ENCODE data around the gene PITPNB.

The PITPNB gene

DNA sequence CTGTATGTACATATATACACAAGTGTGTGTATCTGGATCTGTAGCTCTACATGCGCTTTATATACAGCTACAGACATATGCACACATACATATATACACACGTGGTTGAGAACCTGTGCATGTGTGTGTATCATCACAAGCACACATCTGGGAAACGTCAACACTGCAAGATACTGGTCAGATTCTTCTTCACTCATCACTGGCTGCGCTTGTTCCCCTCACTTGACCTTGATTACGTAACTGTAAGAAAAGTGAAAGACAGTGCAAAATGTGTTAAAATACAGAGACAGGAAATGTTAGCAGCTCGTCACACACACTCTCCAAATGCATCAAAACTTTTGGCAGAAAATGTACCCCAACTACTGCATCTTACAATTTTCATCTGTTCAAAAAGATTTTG, 65.6 kb downstream of the PITPNB start:
- no peak for DNase-seq

- no peak for DNase-seq
Observed at GRCh38 chr22:27851974-27852746, 66.9 kb downstream of the PITPNB start.

DNA sequence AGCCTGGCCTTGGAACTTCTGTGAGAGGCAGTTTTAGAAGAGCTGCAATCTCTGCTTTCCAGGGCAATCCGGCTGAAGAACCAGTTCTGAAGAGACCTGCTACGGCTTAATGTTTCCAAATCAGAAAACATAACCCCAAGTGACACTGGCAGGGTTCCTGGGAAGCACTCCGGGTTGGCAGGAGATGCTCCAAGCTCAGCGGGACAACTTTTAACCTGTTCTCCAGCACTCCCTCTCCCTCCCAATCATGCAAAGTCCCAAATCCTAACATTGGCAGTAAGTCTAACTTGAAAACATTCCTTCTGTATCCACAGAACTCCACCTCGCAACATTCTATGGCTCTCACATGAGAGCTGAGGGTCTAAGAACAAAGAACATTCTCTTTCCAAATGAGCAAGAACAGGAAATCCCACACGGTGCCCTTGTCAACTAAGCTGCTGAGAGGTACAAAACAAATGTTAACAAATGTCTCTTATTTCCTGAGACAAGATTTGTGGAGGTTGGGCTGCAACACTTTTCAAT, 69.0 kb downstream of the PITPNB start:
- no peak for DNase-seq

DNA sequence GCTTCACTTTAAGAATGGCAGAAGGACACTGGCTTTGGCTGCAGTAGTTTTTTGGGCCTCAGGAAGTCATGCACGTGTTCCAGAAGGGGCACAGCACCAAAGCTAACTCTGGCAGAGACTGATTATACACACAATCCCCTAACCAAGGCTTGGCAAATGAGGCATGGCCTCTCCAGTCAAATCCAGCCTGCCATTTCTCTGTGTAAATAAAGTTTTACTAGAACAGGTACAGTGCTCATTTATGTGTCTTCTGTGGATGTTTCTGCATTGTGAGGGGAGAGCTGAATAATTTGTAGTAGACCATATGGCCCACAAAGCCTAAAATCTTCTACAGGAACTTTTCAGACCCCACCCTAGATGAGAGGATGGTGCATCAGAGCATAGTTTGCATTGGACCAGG, 71.1 kb downstream of the PITPNB start:
- no peak for DNase-seq

GRCh38 chr22:27846910-27847309, 72.1 kb downstream of the PITPNB start:
- DNase-seq: no peak

- no peak for DNase-seq
Observed at GRCh38 chr22:27846248-27846757, 72.8 kb downstream of the PITPNB start.

GRCh38 chr22:27845644-27846043, 73.4 kb downstream of the PITPNB start:
- DNase-seq: no peak

DNA sequence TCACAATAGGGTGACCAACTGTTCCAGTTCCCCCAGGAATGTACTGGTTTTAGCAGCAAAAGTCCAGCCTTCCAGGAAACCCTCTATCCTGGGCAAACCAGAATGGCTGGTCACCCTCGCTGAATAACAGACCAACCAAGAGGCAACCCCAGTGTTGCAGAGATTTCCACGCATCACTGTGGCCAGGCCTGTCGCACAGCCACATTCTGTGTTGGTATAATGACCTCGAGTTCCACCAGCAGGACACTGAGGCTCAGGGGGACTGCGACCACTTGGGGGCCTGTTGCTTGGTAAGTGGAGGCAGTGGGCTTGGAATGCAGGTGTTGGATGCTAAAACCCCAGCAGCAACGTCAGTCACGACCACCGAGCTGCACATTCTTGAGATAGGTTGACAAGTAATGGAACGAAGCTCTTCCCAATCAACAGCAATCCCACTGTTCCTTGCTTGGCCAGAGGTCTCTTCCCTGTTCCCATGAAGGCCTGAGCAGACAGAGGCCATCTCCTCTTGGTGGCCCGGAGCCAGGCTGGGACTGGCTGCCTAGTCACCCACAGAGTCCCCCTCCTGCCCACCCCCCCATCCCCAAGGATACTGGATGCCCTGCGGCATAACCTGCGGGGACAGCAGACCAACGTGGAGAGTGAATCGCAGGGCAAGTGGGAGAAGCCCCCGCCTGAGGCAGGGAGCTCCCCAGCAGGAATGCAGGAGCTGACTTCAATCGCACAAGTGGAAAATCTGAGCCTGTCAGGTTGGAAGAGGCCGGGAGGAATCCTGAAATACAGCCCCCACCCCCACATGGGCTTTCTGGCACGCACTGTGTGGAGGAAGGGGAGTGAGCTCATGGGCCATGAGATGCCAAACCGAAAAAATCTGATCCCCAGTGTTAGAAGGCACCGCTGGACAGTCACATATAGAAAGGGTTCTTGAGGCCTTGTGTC, 74.1 kb downstream of the PITPNB start:
- DNase-seq: no peak

DNA sequence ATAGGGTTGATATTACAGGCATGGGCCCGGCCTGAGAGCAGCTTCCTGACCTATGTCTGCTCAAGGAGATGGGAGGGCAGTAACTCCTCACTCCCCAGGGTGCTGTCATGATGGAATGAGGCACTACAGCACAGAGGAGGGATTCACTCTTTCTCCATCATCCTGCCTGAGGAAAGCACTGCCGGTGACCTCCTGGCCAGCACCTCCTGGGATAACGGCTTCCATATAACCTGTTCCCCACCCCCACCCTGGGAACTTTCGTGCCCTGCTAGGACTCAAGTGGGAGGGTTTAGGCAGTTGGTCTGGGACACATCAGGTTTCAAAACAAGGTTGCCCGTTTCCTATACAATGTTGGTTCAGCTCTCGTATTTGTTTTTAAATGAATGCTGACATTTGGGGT, 74.8 kb downstream of the PITPNB start:
- DNase-seq: no peak

- DNase-seq: no peak
Observed at GRCh38 chr22:27843441-27843840, 75.6 kb downstream of the PITPNB start.

GRCh38 chr22:27842669-27843431, 76.2 kb downstream of the PITPNB start:
- DNase-seq: no peak

DNA sequence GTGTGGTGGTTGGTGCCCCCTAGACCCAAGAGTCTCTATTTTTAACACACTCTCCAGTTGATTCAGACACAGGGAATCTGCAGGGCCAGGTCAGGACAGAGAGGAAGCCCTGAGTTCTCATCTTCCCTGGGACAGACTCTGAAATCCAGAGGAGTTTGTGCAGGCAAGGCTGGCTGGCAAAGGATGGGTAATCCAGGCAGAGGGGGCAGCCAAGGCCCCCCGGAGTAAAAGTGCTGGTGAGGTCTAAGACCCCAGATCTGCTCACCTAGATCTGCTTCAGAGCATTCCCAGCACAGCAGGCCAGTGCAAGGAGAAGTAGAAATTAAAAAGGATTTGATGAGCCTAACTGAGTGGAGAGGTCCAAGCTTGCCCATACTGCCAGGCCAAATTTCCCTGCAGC, 76.9 kb downstream of the PITPNB start:
- DNase-seq: no peak

GRCh38 chr22:27840436-27840835, 78.6 kb downstream of the PITPNB start:
- no peak for DNase-seq

DNA sequence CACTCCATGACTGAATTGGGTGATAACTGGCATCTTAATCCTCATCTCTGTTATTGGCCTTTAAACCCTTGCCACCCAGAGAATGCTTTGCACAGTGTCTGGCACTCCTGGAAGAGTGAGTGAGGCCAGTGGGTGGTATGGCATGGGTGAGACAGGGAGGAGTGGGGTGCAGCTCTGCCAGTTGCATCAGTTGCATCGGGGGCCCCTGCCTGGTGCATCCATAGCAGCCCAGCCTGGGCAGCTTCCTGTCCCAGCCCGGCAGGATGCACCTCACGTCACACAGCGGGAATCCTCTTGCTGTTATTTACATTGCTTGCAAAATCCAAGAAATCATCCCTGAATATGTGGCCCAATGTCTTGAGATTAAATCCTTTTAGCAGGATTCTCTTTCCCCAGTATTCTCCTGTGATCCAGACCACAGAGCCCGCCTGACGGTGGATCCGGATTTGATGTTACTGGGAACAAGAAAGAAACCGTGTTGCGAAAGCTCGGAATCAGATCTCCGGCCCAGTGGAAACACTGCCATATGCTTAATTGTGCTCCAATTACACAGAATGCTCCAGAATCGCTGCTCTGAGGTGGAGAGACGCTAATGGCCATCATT, 79.9 kb downstream of the PITPNB start:
- no peak for DNase-seq

DNA sequence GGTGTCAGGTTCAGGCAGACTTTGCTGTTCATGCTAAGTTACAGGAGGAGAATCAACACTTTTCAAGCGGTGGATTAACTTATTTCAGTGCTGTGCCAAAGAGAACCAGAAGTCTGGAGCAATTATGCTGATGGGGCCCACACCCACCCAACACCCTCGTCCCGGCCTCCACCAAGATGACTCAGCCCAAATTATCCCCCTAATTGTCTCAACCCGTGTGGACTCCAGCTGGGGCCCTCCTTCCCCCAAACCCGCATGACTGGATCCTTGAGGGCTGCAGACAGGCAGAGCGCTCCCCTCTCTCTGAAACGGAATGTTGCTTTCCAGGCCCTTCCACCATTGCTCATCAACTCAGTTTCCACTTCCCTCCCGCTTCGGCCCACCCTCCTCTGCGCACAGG, 82.9 kb downstream of the PITPNB start:
- no peak for DNase-seq

DNA sequence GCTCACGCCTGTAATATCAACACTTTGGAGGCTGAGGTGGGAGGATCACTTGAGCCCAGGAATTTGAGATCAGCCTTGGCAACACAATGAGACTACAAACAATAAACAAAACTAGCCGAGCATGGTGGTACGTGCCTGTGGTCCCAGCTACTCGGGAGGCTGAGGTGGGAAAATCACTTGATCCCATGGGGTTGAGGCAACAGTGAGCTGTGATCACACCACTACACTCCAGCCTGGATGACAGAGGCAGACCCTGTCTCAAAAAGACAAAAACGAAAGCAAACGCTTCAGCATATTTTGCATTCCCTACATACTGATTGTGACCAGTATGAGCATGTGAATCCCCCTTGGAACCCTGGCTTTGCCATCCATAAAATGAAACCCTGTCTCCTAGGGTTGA, 83.6 kb downstream of the PITPNB start:
- DNase-seq: no peak

- DNase-seq: no peak
Observed at GRCh38 chr22:27834364-27835185, 84.5 kb downstream of the PITPNB start.

- no peak for DNase-seq
Observed at GRCh38 chr22:27833803-27834202, 85.3 kb downstream of the PITPNB start.

DNA sequence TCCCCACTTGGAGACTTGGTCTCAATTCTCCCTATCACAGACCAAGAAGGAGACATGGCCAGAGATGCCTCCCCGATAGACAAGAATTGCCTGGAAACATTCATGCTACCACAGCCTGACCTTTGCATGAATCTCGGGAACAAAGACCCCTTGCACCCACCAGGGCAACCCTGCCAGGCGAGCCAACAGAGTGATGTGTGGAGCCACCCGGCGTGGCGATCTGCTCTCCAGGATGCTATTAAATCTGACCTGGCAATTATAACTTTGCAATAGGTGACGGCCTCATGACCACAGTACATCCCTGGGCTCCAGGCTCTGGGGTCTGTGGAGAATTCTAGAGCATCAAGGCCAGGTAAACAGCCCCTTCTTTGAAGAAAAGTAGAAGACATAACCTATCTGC, 86.5 kb downstream of the PITPNB start:
- no peak for DNase-seq

DNA sequence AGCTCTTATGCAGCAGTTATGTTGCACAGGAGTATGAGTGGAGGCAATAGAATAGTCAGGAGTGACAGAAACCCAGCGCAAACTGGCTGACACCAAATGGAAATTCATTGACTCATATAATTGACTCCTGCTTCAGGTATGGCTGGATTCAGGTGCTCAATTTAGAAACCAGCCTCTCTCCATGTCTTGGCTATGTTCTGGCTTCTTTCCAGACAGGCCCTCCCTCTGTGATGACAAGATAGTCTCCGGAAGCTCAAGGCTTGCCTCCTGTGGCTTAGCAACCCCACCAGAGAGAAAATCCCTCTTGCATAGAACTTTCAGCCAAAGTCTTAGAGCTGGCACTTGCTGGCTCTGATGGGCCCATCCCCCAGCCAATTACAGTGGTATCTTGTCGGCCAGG, 89.4 kb downstream of the PITPNB start:
- no peak for DNase-seq

Data from activated naive CD4-positive, alpha-beta T cell treated with anti-CD3 and anti-CD28 coated beads, Interleukin-2, amount 50 U/mL, for 16 hours (primary cell).